PC-3 (cell line): ENCODE measurements around the gene LRRC75A. TPM values are rescaled to one million over a fixed set of nuclear protein-coding genes. Genes with fewer than 3 reads are reported as not detected.

Experiments
- ATAC-seq: fragments of 200-7000 bp; cut with Tn5 transposase; 2 replicates; pipeline ENCODE4 v1.9.1; 2020; ENCODE audit warnings: mild to moderate bottlenecking, moderate library complexity
- BruUV-seq: library from RNA; stranded (reverse); fragments of 400-500 nt; replicated peaks from 2 replicates; lab custom pipeline; 2021; lab: Mats Ljungman, UMichigan
- CTCF ChIA-PET: fragments of 300-600 bp; sonication (Branson Sonifier 250); formaldehyde crosslinking; loops from one replicate; lab custom pipeline; 2022; ENCODE audit warnings: antibody characterized with exemption; lab: Charles Lee
- POLR2A ChIA-PET: fragments of 300-600 bp; sonication (Branson Sonifier 250); formaldehyde crosslinking; loops from one replicate; lab custom pipeline; 2022; ENCODE audit warnings: antibody characterized with exemption; ENCODE audit not compliant: unreplicated experiment; lab: Charles Lee
- DNase-seq: peaks from one replicate; pipeline ENCODE4 v3.0.0-alpha.2; 2015
- H2AFZ ChIP-seq: fragments of 300-600 bp; sonication (generic); 2 replicates; pipeline ENCODE4 v1.6.0; 2016; ENCODE audit warnings: antibody characterized with exemption, low read length
- H3F3A ChIP-seq: fragments of 300-600 bp; sonication (generic); one replicate; pipeline ENCODE4 v1.6.0; 2017; ENCODE audit warnings: antibody characterized with exemption, low read length, control low read depth, mild to moderate bottlenecking; ENCODE audit not compliant: unreplicated experiment
- H3K27ac ChIP-seq: fragments of 300-600 bp; sonication (generic); 2 replicates; pipeline ENCODE4 v1.5.1; 2016; ENCODE audit warnings: mild to moderate bottlenecking, low read length
- H3K27me3 ChIP-seq: fragments of 300-600 bp; sonication (generic); 2 replicates; pipeline ENCODE4 v1.6.1; 2016; ENCODE audit warnings: low read length, mixed read lengths
- H3K36me3 ChIP-seq: fragments of 300-600 bp; sonication (generic); 2 replicates; pipeline ENCODE4 v1.6.1; 2016; ENCODE audit warnings: low read depth, mixed run types, low read length, mixed read lengths
- H3K4me1 ChIP-seq: fragments of 300-600 bp; sonication (generic); 2 replicates; pipeline ENCODE4 v1.5.1; 2016; ENCODE audit warnings: low read length; ENCODE audit not compliant: insufficient read depth
- H3K4me2 ChIP-seq: fragments of 300-600 bp; sonication (generic); 2 replicates; pipeline ENCODE4 v1.6.0; 2016; ENCODE audit warnings: low read length
- H3K4me3 ChIP-seq: fragments of 300-600 bp; sonication (generic); 2 replicates; pipeline ENCODE4 v1.5.1; 2016; ENCODE audit warnings: mild to moderate bottlenecking, low read length, mixed read lengths
- H3K79me2 ChIP-seq: fragments of 300-600 bp; sonication (generic); 2 replicates; pipeline ENCODE4 v1.6.1; 2017; ENCODE audit warnings: low read length, mixed read lengths
- H3K9ac ChIP-seq: fragments of 300-600 bp; sonication (generic); 2 replicates; pipeline ENCODE4 v1.6.0; 2016; ENCODE audit warnings: mild to moderate bottlenecking, low read length
- H3K9me2 ChIP-seq: fragments of 300-600 bp; sonication (generic); replicated peaks from 2 replicates; pipeline ENCODE4 v1.6.1; 2016; ENCODE audit warnings: mixed run types, low read length, mixed read lengths
- H3K9me3 ChIP-seq: fragments of 300-600 bp; sonication (generic); 2 replicates; pipeline ENCODE4 v1.6.1; 2016; ENCODE audit warnings: low read length, mixed read lengths
- H4K20me1 ChIP-seq: fragments of 300-600 bp; sonication (generic); 2 replicates; pipeline ENCODE4 v1.6.1; 2016; ENCODE audit warnings: low read length, mixed read lengths
- CTCF ChIP-seq: fragments of 300-600 bp; sonication (generic); conservative IDR thresholded peaks from 2 replicates; pipeline ENCODE4 v1.5.1; 2017; ENCODE audit warnings: antibody characterized with exemption, low read depth, mild to moderate bottlenecking, low read length
- EZH2 ChIP-seq: fragments of 300-600 bp; sonication (generic); IDR thresholded peaks from one replicate; pipeline ENCODE4 v1.6.1; 2017; ENCODE audit warnings: antibody characterized with exemption, mild to moderate bottlenecking, low read length; ENCODE audit not compliant: unreplicated experiment
- EZH2phosphoT487 ChIP-seq: fragments of 300-600 bp; sonication (generic); IDR thresholded peaks from 2 replicates; pipeline ENCODE4 v1.6.1; 2018; ENCODE audit warnings: mild to moderate bottlenecking, antibody characterized with exemption, low read length, borderline replicate concordance
- intact Hi-C: fragments of 100-400 bp; cut with micrococcal nuclease; formaldehyde crosslinking; loops from 2 replicates; pipeline ENCODE4 v1.9.0; 2023
- total RNA-seq: library from RNA; depleted of rRNA; stranded (reverse); fragments of >200 nt; gene quantifications from 2 replicates; pipeline ENCODE4 v1.2.3, GENCODE V29; 2014

The LRRC75A gene
- total RNA-seq, 1 experiment from 2014 or later = 15.8 TPM

GRCh38 chr17:16521070-16521727, 29.2 kb upstream of the LRRC75A start:
- peak overlapping the region; percentile 27; the same call in 1 of the 2 replicates for H3K4me2 ChIP-seq

GRCh38 chr17:16519021-16519420, 27.0 kb upstream of the LRRC75A start:
- intact Hi-C loops = no loop called here

More at GRCh38 chr17:16521070-16521727, 29.2 kb upstream of the LRRC75A start:
- no TSS peak for BruUV-seq
- H3K79me2 ChIP-seq = no peaks in the 10 kb centered on the region
- no peak overlapping the region for H3K27ac ChIP-seq
- peak; percentile 94 for DNase-seq
- ChIA-PET POLR2A (interaction anchor here (0.7 kb wide), 1 partner anchor 94 kb away, joined by 3 read pairs; no protein-coding TSS in a partner anchor), CTCF (interaction anchor here (1.0 to 1.3 kb wide), 3 partner anchors 68 to 157 kb away, joined by 3 to 10 read pairs (median 6); no protein-coding TSS in a partner anchor)
- no peak overlapping the region for H3K4me3 ChIP-seq
- ATAC-seq = peak; percentile 92
- H3K4me1 ChIP-seq = peaks cover 13% of the 10 kb centered on the region
- intact Hi-C loops = loop anchor here (1.0 to 5.0 kb wide), 3 partner anchors 68 to 156 kb away; no protein-coding TSS in a partner anchor
- TF ChIP-seq CTCF = peak; percentile 99
- no peak for TF ChIP-seq EZH2phosphoT487
- TF ChIP-seq EZH2 = no peak
- no peak overlapping the region for H3K9ac ChIP-seq
- no peaks in the 10 kb centered on the region for H3F3A ChIP-seq
- H3K9me2 ChIP-seq = no peaks in the 10 kb centered on the region
- no peaks in the 10 kb centered on the region for H3K36me3 ChIP-seq
- H3K9me3 ChIP-seq = no peaks in the 10 kb centered on the region
- no peaks in the 10 kb centered on the region for H3K27me3 ChIP-seq
- H2AFZ ChIP-seq = peak overlapping the region; percentile 79
- H4K20me1 ChIP-seq = no peaks in the 10 kb centered on the region

More at GRCh38 chr17:16519021-16519420, 27.0 kb upstream of the LRRC75A start:
- Histone ChIP-seq H3K9me3 (no peaks in the 10 kb centered on the region), H3K27ac (no peak overlapping the region), H3K4me3 (no peak overlapping the region), H3K36me3 (no peaks in the 10 kb centered on the region), H3K9ac (no peak overlapping the region), H3K4me2 (no peak overlapping the region), H3F3A (no peaks in the 10 kb centered on the region), H3K79me2 (no peaks in the 10 kb centered on the region), H2AFZ (no peak overlapping the region), H4K20me1 (no peaks in the 10 kb centered on the region), H3K9me2 (no peaks in the 10 kb centered on the region), H3K27me3 (no peaks in the 10 kb centered on the region), H3K4me1 (peaks cover 14% of the 10 kb centered on the region)
- POLR2A ChIA-PET = no interaction called here
- BruUV-seq = no TSS peak
- no peak for TF ChIP-seq EZH2
- TF ChIP-seq CTCF = no peak
- TF ChIP-seq EZH2phosphoT487 = no peak
- CTCF ChIA-PET = no interaction called here
- DNase-seq = no peak
- ATAC-seq = no peak
